LHCN-M2 (cell line): Measurements from ENCODE around the gene ATG12. TPM values are rescaled to one million over a fixed set of nuclear protein-coding genes. Genes with fewer than 3 reads are reported as not detected.
"Not testable (repeated sequence)": the region's sequence is repeated elsewhere in the genome, so short reads cannot be mapped to it uniquely, and the experiment has no call there.

Experiments used
- DNase-seq: peaks from one replicate; pipeline ENCODE4 v3.0.0-alpha.2; 2012; ENCODE audit warnings: low read depth
- total RNA-seq: library from RNA; depleted of rRNA; stranded (reverse); fragments of >200 nt; gene quantifications from 2 replicates; pipeline ENCODE4 v1.2.3, GENCODE V29; 2014

Gene ATG12
- total RNA-seq, 1 experiment from 2014 or later, result 72.9 TPM

DNA sequence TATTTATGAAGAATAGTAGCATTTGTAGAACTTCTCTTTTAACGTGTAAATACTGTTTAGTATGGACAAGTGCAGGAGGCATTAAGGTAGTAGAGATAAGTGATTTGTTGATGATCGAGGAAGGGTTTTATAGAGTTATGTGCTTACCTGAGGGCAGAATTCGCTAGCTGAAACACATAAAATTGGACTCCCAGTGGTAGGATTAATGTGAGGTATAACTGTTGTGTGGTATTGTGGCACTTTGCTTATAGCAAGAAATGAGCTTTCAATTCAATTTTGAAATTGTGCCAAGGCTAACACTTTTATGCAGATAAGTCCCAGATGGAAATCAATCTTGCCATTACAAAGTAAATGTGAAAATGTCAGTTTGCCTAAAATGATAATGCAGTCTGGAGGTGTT lies 1.6 kb upstream of the ATG12 start:
- DNase-seq, result no peak

DNA sequence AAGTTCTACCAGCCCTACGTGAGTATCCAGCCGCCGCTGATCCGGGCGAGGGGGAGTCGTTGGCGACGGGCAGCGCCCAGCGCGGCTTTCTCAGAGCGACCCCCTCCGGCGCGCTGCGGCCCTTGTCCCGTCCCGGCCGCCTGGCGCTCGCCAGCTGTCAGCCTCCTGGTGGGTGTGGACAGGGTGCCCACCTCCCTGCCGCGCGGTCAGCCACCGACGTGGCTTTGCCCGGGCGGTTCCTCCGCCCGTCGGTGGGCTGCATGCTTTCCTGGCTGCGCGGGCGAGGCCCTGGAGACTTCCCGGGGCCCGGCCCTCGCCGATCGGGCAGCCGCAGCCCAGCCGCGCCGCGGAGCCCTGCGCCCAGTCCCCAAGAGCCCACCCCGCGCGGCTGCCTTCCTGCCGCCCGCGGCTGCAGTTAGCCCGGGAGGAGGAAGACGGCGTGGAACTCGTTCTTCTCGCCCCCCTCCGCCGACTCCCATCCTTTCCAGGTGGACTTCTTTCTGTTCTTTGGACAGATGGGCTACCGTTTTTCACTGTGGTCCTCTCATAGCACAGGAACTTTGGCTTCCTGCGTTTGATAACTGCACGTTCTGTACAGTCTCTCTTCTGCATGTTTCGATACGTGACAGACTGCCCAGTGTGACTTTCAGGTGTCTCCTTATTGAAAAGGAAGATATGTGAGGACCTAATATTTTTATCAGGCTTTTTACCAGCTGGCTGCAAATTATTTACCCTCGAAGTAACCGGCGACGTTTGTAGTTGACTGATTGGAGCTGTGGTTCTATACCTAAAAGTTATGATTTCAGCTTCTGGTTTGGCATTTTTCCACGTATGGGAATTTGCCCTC lies 947 bp upstream of the ATG12 start:
- peak; percentile 69 for DNase-seq

DNA sequence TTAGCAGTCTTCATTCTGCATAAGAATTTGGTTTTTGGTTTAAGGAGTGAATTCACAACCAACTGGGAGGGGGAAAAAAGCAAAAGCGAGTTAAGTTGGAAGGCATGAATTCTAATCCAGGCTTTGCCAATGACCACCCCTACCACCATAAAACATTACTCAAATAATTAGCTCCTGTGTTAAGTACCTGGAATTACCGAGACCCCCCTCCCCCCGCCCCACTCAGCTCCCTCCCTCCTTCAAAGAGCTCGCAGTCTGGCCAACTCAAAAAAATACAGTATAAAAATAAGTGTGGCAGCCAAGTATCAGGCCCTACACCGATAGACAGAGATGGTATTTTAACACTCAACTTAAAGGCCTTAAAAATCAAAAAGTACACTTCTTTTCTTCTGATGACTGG lies 492 bp downstream of the ATG12 start:
- DNase-seq, result no peak

DNA sequence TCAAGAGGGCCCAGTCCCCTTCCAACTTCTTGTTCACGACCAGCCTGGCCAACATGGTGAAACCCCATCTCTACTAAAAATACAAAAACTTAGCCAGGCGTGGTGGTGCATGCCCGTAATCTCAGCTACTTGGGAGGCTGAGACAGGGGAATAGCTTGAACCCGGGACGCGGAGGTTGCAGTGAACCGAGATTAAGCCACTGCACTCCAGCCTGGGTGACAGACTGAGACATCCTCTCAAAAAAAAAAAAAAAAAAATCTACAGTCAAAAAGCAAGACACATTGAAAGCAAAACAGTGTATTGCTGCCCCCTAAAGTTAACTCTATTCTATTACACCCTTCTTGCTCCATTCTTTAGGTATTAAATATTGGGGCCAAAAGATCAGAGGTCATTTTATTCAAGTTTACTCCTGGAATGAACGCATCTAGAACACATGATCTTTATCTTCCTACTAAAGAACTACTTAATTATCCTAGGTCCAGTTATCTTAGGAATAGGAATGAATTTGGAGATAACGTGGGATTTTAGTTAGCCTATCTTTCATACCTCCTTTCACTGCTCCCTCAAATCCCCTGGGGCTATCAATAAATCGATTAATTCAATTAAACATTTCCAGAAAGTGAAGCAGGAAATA lies 2.4 kb downstream of the ATG12 start:
- peak; percentile 68 for DNase-seq

DNA sequence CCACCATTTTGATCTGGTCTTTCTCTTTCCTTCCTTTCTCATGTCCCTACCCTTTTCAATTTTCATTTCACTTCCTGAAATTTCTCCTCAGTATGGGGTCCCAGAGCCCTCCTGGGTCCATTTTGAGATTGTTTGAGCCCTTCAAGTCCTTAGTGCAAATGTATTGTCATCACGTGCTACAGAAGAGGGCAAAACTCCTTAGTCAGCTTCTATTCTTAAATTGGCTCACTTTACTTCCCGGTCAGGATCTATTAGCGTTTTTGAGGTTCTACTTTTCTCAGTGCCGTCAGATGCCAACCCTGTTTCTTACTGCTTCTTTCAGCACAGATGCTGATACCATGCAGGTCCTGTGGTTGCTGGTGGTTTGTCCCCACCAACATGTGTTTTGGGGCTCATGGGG lies 5.9 kb downstream of the ATG12 start:
- DNase-seq, result no peak

DNA sequence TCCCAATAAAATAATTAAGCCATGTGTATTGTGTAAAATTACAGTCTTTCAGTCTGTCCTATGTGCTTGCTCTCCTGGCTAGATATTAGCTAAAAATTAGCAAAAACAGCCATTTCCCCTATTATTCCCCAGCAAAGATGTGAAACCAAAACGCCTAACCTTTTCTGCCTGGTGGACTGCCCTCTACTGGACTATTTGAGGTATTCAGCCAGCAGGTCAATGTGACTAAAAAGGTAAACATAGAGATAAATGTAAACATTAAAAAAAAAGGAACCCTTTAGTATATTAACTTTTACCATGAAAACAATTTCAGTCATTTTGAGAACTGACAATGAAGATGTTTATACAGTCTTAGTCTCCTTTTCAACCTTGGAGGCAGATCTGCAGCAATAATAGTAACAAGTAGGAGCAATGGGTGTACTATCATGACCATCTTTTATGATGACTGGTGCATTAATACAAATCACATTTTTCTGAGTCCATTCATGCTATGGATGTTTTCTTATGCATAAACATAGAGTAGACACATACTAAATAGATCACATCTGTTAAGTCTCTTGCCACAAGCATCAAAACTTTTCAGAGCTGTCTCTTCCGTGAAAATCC lies 10.1 kb downstream of the ATG12 start:
- peak; percentile 39 for DNase-seq

DNA sequence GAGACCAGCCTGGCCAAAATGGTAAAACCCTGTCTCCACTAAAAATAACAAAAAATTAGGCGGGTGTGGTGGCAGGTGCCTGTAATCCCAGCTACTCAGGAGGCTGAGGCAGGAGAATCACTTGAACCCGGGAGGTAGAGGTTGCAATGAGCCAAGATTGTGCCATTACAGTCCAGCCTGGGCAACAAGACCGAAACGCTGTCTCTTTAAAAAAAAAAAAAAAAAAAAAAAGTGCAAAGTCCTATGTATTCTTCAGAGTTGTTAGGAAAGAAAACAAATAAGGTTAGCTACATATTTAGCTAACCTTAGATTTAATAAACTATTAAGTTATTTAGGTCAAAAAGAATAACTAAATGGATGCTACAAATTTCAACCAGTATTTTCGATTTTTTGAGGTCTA lies 11.5 kb downstream of the ATG12 start:
- no peak for DNase-seq

DNA sequence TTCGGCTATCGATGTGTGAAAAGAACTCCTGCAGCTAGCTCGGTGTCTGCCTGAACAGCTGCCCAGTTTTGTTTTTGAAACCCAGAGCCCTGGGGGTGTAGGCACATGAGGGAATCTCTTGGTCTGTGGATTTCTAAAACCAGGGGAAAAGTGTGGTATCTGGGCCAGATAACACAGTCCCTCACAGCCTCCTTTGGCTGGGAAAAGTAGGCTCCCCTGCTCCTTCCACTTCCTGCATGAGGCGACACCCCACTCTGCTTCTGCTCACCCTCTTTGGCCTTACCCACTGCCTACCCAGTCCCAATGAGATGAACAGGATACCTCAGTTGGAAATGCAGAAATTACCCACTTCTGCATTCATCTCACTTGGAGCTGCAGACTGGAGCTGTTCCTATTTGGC lies 15.4 kb downstream of the ATG12 start:
- no peak for DNase-seq

DNA sequence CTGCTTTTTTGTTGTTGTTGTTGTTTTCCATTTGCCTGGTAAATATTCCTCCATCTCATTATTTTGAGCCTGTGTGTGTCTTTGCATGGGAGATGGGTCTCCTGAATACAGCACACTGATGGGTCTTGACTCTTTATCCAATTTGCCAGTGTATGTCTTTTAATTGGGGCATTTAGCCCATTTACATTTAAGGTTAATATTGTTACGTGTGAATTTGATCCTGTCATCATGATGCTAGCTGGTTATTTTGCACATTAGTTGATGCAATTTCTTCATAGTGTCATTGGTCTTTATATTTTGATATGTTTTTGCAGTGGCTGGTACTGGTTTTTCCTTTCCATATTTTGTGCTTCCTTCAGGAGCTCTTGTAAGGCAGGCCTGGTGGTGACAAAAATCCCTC lies 16.4 kb downstream of the ATG12 start:
- not testable (repeated sequence) for DNase-seq

DNA sequence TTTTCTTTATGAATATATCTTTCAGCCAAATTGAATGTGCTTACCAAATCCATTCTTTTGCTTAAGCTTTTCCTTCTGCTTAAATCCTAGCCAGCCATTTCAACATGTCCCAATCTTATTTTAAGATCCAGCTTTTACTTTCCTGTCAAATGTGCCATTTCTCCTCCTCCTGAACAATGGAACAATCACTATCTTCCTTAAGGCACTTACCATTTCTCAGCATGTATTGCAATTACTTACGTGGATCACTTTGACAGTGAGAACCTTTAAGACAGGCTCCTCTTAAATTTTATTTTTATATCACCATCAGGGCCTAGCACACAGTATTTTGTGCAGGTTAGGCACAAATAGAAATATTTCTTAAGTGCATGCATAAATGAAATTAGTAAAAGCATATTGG lies 20.5 kb downstream of the ATG12 start:
- no peak for DNase-seq

DNA sequence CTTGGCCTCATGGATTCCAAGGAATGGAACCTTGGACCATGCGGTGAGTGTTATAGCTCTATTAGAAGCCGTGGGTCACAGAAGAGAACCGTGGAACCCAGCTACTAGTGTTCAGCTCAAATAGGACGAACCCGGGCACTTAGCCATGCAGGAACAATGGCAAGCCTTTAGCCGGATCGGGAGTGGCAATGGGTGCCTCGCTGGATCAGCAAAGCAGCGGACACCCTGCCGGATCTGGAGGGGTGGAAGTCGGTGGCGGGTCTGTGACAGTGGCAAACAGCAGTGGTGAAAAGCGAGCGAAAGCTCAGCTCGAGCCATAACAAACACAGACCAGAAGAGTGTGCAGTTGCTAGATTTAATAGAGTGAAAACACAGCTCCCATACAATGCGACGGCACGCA lies 22.5 kb downstream of the ATG12 start:
- no peak for DNase-seq

DNA sequence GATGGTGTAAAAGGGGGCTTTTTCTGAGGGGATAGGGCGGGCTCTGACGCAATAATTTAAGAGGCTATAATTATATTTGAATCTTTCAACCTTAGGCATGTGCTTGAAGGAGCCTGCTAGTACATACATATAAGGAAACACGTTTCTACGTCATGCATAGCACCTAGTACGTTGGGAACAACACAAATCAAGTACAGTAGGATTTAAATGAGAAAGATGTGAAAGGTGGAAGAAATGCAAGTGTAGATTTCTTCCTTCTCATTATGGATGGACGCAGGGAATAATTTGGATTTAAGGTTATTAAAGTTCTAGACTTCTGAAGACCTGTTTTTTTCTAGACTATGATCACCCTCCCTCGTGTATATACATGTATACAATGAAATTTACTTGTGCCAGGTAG lies 24.0 kb downstream of the ATG12 start:
- no peak for DNase-seq

DNA sequence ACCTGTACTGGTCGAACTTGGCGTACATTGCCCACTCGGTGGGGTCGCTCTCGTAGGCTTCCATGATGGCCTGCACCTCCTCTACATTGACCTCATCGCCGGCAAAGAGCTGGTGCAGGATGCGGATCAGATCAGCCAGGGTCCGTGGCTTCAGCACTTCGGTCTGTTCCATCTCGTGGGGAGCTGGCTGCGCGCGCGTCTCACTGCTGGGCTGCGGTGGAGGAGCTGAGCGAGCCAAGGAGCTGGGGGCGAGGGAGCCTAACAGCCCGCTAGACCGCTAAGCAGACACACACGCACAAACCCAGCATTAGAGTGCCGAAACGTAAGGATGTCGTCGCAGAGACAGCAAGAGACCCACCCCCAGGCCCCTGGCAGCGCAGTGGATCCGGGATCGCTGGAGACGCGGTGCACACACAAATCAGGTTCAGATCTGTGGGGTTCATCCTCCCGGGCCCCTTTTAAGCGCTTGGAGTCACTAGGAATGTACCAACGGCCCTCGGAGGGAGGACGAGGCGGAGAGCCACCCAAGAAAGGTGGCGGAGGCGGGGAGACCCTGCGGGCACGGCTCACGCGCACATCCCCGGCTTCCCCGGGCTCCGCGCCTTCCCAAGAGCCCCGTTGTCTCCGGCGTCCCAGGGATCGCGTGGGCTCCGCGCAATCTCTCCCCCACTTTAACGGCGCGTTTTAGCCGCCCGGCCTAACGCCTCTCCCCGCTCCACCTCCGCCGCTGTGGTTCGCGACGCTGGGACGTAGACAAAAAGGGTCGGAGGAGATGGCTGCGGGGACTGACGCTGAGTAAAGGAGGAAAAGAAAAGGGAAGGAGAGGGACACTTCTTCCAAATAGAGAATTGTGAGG lies 24.9 kb downstream of the ATG12 start, which contains the start of gene CDO1:
Gene CDO1, minus strand, starts transcription at position 434 of the 856 bp plus-strand sequence. Its CDS starts 262 bp downstream, at position 172.
- DNase-seq, result peak; percentile 48

DNA sequence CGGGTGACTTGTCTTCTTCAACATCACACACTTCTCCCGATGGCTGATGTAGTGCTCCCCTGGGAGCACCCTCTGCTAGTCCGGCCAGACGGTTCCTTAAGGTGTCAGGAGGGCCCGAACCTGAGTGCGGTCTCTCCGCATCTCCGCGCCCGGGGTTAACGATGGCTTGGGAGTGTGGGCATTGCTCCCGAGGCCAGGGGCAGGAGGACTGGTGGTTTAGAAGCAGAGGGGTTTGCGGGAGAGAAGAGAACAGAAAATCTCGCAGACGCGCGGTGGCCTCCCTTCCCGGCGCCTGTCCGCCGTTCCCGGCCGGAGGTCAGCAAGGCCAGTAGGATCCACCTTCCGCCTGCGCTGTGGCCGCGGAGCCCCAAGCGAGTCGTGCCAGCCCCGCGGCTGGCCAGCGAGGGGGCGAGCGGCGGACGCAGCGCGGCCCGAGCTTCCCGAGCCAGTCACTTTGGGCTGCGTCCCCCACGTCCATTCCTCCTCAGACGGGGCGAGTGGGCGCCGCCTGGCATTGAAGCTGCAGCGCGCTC lies 25.6 kb downstream of the ATG12 start:
- DNase-seq, result peak; percentile 5

DNA sequence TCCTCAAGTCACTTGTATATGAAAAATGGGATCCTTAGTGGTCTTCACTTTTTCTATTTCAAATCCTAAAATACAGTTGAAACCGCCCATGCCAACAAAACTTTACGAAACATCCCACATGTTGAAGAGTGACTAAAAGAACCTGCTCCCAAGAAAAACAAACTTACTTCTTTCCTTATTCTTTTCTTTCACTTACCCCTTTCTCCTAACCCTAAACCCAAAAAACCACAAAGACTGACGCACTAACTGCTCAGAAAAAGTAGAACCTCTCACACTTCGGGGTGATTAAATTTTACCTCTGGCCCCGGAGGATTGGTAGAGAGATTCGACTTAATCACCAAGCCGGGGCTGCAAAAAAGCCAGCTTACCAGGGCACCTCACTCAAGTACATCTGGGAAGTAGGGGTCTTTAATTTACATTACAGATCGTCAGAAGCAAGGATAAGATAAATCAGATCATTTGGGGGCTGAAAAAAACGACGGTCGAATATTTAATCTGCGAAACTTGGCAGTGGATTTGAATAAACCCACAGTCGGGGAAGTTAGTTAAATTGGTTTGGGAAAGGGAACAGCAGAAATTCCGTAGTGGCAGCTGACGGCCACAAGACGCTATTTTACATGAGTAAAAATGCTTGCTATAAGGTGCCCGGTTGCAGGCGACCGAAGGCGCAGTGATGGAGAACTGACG lies 26.2 kb downstream of the ATG12 start:
- DNase-seq, result peak; percentile 3

DNA sequence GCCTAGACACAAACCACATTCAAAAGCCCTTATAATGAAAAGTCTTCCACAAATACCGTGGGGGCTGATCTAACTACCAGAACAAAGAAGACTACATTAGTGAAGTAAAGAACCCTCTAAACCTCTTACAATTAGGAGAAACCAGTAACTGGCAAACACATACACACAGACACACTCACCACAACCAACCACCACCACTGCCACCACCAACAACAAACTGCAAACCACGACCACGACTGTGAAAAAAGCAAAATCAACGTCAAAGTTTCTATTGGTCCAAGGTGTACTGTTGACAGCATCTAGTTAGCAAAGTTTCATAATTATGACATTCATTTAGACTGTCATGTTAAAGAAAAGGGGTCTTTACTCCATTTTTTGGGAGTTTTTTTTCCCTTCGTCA lies 27.6 kb downstream of the ATG12 start:
- no peak for DNase-seq

DNA sequence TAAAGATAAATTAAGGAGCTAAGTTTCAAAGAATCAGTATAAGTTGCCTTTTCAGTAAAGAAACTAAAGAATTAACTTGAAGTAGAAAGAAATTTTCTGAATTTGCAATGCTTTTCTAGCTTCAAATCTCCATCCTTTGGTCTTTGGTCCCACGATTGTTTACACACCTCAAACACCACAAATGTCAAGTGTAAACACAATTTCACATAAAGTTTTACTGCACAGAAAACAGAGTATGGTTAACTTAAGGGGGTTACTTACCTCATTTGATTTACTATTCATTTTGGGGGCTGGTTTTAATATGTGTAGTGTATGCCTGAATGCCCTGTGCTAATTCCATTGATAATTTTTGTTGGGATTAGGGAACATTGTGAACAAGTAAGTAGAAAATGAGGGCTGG lies 29.0 kb downstream of the ATG12 start:
- no peak for DNase-seq

DNA sequence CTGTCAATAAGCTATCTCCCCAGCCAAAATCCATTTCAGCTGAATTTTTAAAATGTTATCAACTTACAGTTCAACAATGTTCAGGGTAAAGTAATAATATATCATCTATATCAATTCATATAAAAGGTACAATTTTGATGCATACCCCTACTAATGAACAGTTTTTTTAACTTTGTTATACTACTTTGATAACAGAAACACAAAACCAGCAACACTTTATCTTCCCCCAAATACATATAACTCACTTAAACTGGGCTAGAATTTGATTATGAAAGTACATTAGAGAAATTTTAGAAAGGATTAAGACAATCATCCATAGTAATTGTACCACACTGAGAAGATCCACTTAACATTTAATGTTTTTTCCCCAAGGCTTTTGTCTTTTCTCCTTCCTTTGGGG lies 30.0 kb downstream of the ATG12 start:
- no peak for DNase-seq

DNA sequence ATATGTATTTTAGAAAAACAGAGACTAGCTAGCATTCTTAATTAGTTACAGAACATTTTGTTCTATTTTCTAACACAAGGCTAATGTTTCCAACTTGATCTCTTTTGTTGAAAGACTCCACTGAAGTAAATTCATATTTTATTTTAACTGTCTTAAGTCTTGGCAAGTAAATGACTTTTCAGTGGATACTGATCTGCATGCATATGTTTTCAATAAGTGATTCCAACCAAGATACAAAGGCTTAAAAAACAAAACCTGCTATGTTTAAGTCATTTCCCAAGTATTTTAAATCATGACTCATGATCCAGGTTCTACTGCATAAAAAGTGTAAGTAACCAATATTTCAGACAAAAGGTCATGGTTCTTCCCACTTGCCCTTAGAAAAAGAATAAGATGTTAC lies 30.6 kb downstream of the ATG12 start:
- no peak for DNase-seq

DNA sequence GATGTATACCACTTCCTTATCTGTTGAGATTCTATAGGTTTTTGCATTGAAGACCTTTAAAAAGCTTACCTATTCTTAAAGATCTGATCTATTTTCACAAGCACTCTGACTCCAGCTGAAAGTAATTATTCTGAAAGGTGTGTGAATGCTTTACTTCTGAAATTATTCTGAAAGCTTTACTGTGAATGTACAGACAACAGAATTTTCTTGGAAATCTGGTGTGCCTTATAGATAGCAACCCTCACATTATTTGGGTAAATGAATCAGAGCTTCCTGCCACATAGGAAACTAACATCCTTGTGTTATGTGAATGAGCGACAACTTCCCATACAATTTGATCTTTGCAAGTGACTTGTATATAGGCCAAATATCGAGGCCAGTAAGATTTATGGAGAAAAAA lies 31.4 kb downstream of the ATG12 start:
- DNase-seq, result no peak

DNA sequence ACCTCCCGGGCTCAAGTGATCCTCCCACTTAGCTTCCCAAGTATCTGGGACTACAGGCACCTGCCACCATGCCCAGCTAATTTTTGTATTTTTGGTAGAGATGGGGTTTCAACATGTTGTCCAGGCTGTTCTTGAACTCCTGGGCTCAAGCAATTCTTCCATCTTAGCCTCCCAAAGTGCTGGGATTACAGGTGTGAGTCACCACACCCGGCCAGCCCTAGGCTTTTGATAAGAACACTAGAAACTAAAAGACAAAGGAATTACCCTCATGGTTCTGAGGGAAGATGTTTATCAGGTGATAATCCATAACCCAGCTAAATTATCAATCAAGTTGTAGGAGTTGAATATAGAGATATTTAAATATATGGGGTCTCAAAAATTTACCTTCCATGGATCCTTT lies 33.3 kb downstream of the ATG12 start:
- DNase-seq, result not testable (repeated sequence)
